GM12878 (cell line): ENCODE results near the gene NBPF9. TPM values are rescaled to one million over a fixed set of nuclear protein-coding genes. Genes with fewer than 3 reads are reported as not detected.
"Not testable (repeated sequence)": the region's sequence is repeated elsewhere in the genome, so short reads cannot be mapped to it uniquely, and the experiment has no call there.

Source experiments
- ATAC-seq: fragments of 200-7000 bp; cut with Tn5 transposase; 3 replicates; pipeline ENCODE4 v1.9.1; 2020; ENCODE audit warnings: mild to moderate bottlenecking, moderate library complexity
- BruUV-seq: library from RNA; stranded (reverse); fragments of 400-500 nt; replicated peaks from 2 replicates; lab custom pipeline; 2021; lab: Mats Ljungman, UMichigan
- CTCF ChIA-PET: fragments of 300-600 bp; sonication (Branson Sonifier 250); formaldehyde crosslinking; extraction: SDS; loops from one replicate; lab custom pipeline; 2021; ENCODE audit warnings: inconsistent platforms; lab: Yijun Ruan, JAX
- POLR2A ChIA-PET: fragments of 350-600 bp; formaldehyde crosslinking; extraction: SDS; loops from one replicate; lab custom pipeline; 2021; ENCODE audit warnings: inconsistent platforms; lab: Charles Lee
- RAD21 ChIA-PET: fragments of 300-600 bp; sonication (Branson Sonifier 250); formaldehyde crosslinking; loops from one replicate; lab custom pipeline; 2023; ENCODE audit warnings: antibody characterized with exemption; ENCODE audit not compliant: unreplicated experiment; lab: Charles Lee
- SMC1A ChIA-PET: fragments of 300-600 bp; sonication (Branson Sonifier 250); formaldehyde crosslinking; loops from one replicate; lab custom pipeline; 2023; ENCODE audit not compliant: unreplicated experiment, uncharacterized antibody; lab: Charles Lee
- DNase-seq: peaks from one replicate; pipeline ENCODE4 v3.0.0-alpha.2; 2011; ENCODE audit warnings: low read depth, low spot score
- FAIRE-seq: peaks from 3 replicates; lab custom pipeline; 2011; peaks lifted over from hg19 to GRCh38; lab: Jason Lieb, UNC
- H2AFZ ChIP-seq: 2 replicates; pipeline ENCODE4 v1.6.0; 2011; ENCODE audit warnings: low read depth, low read length, control low read depth; ENCODE audit not compliant: control insufficient read depth
- H3K27ac ChIP-seq: 2 replicates; pipeline ENCODE4 v1.5.1; 2011; ENCODE audit warnings: control low read depth; ENCODE audit not compliant: control insufficient read depth, insufficient read depth
- H3K27me3 ChIP-seq, 2 experiments: replicated peaks in 1 of 2; 2 replicates each; pipeline versions ENCODE4 v1.6.0 to v1.6.1; 2011; ENCODE audit warnings: low read length in 1 of 2; ENCODE audit not compliant: control insufficient read depth in 2 of 2, insufficient read depth in 2 of 2
- H3K36me3 ChIP-seq, 2 experiments: 2 replicates each; pipeline ENCODE4 v1.5.1; 2011; ENCODE audit warnings: low read length in 1 of 2; ENCODE audit not compliant: control insufficient read depth in 2 of 2, insufficient read depth in 2 of 2
- H3K4me1 ChIP-seq: 2 replicates; pipeline ENCODE4 v1.6.1; 2011; ENCODE audit warnings: mild to moderate bottlenecking, low read length, moderate library complexity, mixed read lengths; ENCODE audit not compliant: control insufficient read depth, insufficient read depth
- H3K4me2 ChIP-seq: 2 replicates; pipeline ENCODE4 v1.6.0; 2011; ENCODE audit warnings: control low read depth; ENCODE audit not compliant: control insufficient read depth, insufficient read depth
- H3K4me3 ChIP-seq: fragments of 200-600 bp; sonication (generic); 2 replicates; pipeline ENCODE4 v1.5.1; 2016
- H3K79me2 ChIP-seq: 2 replicates; pipeline ENCODE4 v1.6.0; 2011; ENCODE audit warnings: low read length; ENCODE audit not compliant: control insufficient read depth, insufficient read depth
- H3K9ac ChIP-seq: 2 replicates; pipeline ENCODE4 v1.8.0; 2011; ENCODE audit warnings: low read length, control low read depth, mixed read lengths; ENCODE audit not compliant: control insufficient read depth, insufficient read depth
- H3K9me3 ChIP-seq: replicated peaks from 3 replicates; pipeline ENCODE4 v1.5.1; 2011; ENCODE audit warnings: mild to moderate bottlenecking, low read length; ENCODE audit not compliant: control insufficient read depth, insufficient read depth
- H4K20me1 ChIP-seq: 2 replicates; pipeline ENCODE4 v1.6.0; 2011; ENCODE audit not compliant: control insufficient read depth, insufficient read depth
- WGBS: methylation state at CpG from one replicate; pipeline ENCODE4 v1.1.6; 2016; ENCODE audit warnings: low lambda C conversion rate; ENCODE audit not compliant: insufficient replicate concordance, insufficient coverage; ENCODE audit errors: missing lambda C conversion rate; 5-methylcytosine and 5-hydroxymethylcytosine counted together
- in situ Hi-C: fragments of 300-500 bp; cut with MboI; formaldehyde crosslinking; loops from 9 replicates; pipeline ENCODE4 v1.14.3; 2018; ENCODE audit warnings: mixed read lengths
- intact Hi-C: fragments of 100-400 bp; cut with micrococcal nuclease; formaldehyde crosslinking; loops from one replicate; pipeline ENCODE4 v1.14.2; 2022; ENCODE audit not compliant: unreplicated experiment
- polyA plus RNA-seq, 11 experiments: library from polyadenylated mRNA; depleted of rRNA in 4 of 11; unstranded in 6 of 11; stranded (reverse) in 5 of 11; fragments of >200 nt; fragmentation: Nextera tagmentation in 4 of 11; fragmentation: Illumina TruSeq in 1 of 11; extraction: Ambion mirVana in 4 of 11; extraction: Trizol in 1 of 11; gene quantifications; 1 replicate in 1 of 11; 2 replicates in 10 of 11; pipeline versions ENCODE4 v1.2.1 to v1.2.3, GENCODE V29; 2011 to 2016; ENCODE audit warnings: inconsistent platforms in 2 of 11, missing spikeins in 2 of 11, low read depth in 1 of 11
- total RNA-seq, 4 experiments: library from RNA; depleted of rRNA in 3 of 4; stranded (reverse); fragments of >200 nt in 3 of 4; fragmentation: Illumina TruSeq in 1 of 4; extraction: Trizol in 1 of 4; gene quantifications; 2 replicates each; pipeline versions ENCODE4 v1.2.1 to v1.2.3, GENCODE V29; 2013 to 2021

Gene NBPF9
- total and polyA plus RNA-seq, 10 of the 15 experiments (the other 5 are each of a cell fraction or from before 2014, with no cell fraction given): 2.0 to 16.7 (median 10.3) TPM

GRCh38 chr1:149130938-149131337 is 27.6 kb upstream of the NBPF9 start:
- H3K36me3 ChIP-seq, H3K4me2 ChIP-seq, H4K20me1 ChIP-seq, H2AFZ ChIP-seq, H3K27ac ChIP-seq, H3K4me1 ChIP-seq, H3K9me3 ChIP-seq, BruUV-seq, DNase-seq, ATAC-seq, RAD21 ChIA-PET, intact Hi-C loops, in situ Hi-C loops, H3K27me3 ChIP-seq, FAIRE-seq, H3K9ac ChIP-seq, POLR2A ChIA-PET, H3K79me2 ChIP-seq, CTCF ChIA-PET, SMC1A ChIA-PET, H3K4me3 ChIP-seq: not testable (repeated sequence)
- WGBS: 76% methylated on average over 5 of the region's 7 CpGs

DNA sequence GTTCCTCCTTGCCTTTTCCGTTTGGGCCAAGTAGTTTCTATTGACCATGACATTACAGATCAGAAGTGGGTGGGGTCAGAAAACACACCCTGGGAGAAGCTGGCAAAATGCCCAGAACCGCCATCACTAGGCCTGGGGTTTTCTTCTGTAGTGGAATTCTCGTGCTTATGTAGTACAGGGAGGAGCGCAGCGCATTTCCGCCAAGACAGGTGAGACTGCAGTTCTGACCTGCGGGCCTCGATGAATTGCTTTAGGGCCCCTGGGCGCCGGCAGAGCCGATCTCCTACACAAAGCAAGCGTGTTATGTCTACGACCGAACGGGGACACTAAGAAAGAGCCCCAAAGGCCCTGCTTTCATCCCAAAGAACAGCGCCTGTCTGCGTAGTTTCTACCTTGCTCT is 25.9 kb upstream of the NBPF9 start:
- H3K27ac ChIP-seq, H3K4me2 ChIP-seq, DNase-seq, POLR2A ChIA-PET, H2AFZ ChIP-seq, CTCF ChIA-PET, BruUV-seq, H3K4me3 ChIP-seq, H3K27me3 ChIP-seq, intact Hi-C loops, H3K79me2 ChIP-seq, H4K20me1 ChIP-seq, H3K9me3 ChIP-seq, ATAC-seq, H3K4me1 ChIP-seq, SMC1A ChIA-PET, FAIRE-seq, in situ Hi-C loops, H3K9ac ChIP-seq, H3K36me3 ChIP-seq, RAD21 ChIA-PET: not testable (repeated sequence)
- no CpG with 5 or more reads among the region's 17 CpGs for whole genome bisulfite sequencing

- BruUV-seq, ATAC-seq, H3K4me2 ChIP-seq, POLR2A ChIA-PET, in situ Hi-C loops, DNase-seq, SMC1A ChIA-PET, H3K4me1 ChIP-seq, H3K79me2 ChIP-seq, H3K9ac ChIP-seq, H3K27ac ChIP-seq, RAD21 ChIA-PET, intact Hi-C loops, FAIRE-seq, H3K27me3 ChIP-seq, H3K36me3 ChIP-seq, H3K4me3 ChIP-seq, CTCF ChIA-PET, H3K9me3 ChIP-seq, H4K20me1 ChIP-seq, H2AFZ ChIP-seq: not testable (repeated sequence)
- 25% methylated on average over 5 of the region's 6 CpGs for WGBS
Observed at GRCh38 chr1:149126555-149127145, 23.3 kb upstream of the NBPF9 start.
